ENCODE measurements around the gene EYS.

- TF ChIP-seq CTCF (conservative IDR thresholded peaks at IDR 0.05): no peak
- no peak for TF ChIP-seq ZFX (IDR thresholded peaks at IDR 0.05)
Measured at GRCh38 chr6:64504503-64504902, 1202.5 kb downstream of the EYS start.

Data from C4-2B (cell line).